Duodenal mucosa (tissue), 2 donors: ENCODE measurements around the gene GSDMA.
"Not testable (repeated sequence)": the region's sequence is repeated elsewhere in the genome, so short reads cannot be mapped to it uniquely, and the experiment has no call there.

ENCODE experiments used
- H3K27ac ChIP-seq: one replicate; pipeline ENCODE4 v1.7.0; 2013; ENCODE audit warnings: low read depth, low read length
- H3K27me3 ChIP-seq, 2 donors: one replicate each; pipeline ENCODE4 v1.7.0; 2013; ENCODE audit warnings: low read length in 2 of 2, control low read depth in 1 of 2; ENCODE audit not compliant: insufficient read depth in 2 of 2, control insufficient read depth in 1 of 2
- H3K36me3 ChIP-seq, 2 donors: one replicate each; pipeline ENCODE4 v1.7.0; 2013; ENCODE audit warnings: low read length in 2 of 2, control low read depth in 1 of 2; ENCODE audit not compliant: insufficient read depth in 2 of 2, control insufficient read depth in 1 of 2
- H3K4me1 ChIP-seq, 2 donors: one replicate each; pipeline ENCODE4 v1.7.0; 2013; ENCODE audit warnings: low read length in 2 of 2, control low read depth in 1 of 2; ENCODE audit not compliant: insufficient read depth in 2 of 2, control insufficient read depth in 1 of 2
- H3K4me3 ChIP-seq, 2 donors: one replicate each; pipeline ENCODE4 v1.7.0; 2013; ENCODE audit warnings: low read length in 2 of 2, low read depth in 1 of 2
- H3K9ac ChIP-seq, 2 donors: one replicate each; pipeline ENCODE4 v1.7.0; 2013; ENCODE audit warnings: low read length in 2 of 2, low read depth in 1 of 2
- H3K9me3 ChIP-seq, 2 donors: one replicate each; pipeline ENCODE4 v1.7.0; 2013; ENCODE audit warnings: low read length in 2 of 2, control low read depth in 1 of 2; ENCODE audit not compliant: control insufficient read depth in 1 of 2

Gene GSDMA

DNA sequence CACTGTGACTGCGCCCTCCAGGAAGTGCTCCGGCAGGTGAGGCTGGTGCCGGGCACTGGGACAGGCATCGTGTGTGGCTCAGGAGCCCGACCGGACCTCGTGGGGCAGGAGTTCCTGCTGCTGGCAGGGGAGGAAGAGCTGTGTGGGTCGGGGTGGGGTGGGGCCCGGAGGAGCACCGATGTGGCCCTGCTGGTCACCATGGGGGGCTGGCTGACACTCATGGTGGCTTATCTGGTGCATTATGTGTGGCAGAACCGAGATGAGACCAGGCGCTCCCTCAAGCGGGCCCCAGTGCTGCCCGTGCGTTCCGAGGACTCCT lies 18.5 kb upstream of the GSDMA start:
- H3K27ac ChIP-seq, result no peak overlapping the region
- peaks cover 0 to 4% of the 10 kb centered on the region in 2 donors for H3K27me3 ChIP-seq
- H3K9me3 ChIP-seq, result no peaks in the 10 kb centered on the region
- no peak overlapping the region for H3K9ac ChIP-seq
- peaks cover 0 to 5% of the 10 kb centered on the region in 2 donors for H3K4me1 ChIP-seq
- no peaks in the 10 kb centered on the region for H3K36me3 ChIP-seq
- H3K4me3 ChIP-seq, result no peak overlapping the region

DNA sequence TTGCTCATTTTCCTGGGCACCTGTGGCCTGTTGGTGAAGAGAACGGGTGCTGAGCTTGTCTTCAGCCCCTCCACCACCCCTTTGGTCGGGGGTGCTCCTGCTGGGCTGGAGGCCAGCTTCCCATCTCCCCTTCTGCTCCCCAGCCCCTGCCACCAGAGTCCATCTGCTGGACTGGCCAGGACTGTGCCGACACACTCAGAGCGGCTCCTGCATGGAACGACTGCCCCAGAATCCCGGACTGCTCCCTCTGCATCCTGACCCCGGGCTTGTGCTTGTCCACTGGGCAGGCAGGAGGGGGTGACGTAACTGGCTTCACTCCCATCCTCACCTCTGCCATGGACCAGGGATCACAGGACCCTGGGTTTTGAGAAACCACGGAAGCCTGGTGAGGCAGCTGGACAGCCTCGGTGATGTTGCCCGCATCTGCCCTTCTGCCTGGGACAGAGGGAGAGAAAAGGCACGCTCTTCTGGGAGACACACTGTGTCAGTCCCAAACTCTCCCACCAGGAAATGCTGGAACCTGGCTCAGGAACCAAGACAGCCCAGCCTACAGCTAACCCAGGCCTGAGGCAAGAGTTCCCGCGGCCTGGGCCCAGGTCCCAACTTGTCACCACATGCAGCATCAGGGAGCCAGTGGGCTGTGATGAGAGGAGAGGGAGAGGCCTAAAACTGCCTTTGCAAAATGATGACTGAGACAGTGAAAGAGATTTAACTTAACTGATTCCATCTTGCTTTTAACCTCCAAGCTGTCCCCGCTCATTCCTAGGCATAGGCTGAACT lies 16.1 kb upstream of the GSDMA start:
- H3K27ac ChIP-seq, result no peak overlapping the region
- no peaks in the 10 kb centered on the region for H3K36me3 ChIP-seq
- H3K27me3 ChIP-seq, result peaks cover 0 to 4% of the 10 kb centered on the region in 2 donors
- H3K4me3 ChIP-seq, result no peak overlapping the region
- no peaks in the 10 kb centered on the region for H3K9me3 ChIP-seq
- H3K9ac ChIP-seq, result no peak overlapping the region
- H3K4me1 ChIP-seq, result no peaks in the 10 kb centered on the region

DNA sequence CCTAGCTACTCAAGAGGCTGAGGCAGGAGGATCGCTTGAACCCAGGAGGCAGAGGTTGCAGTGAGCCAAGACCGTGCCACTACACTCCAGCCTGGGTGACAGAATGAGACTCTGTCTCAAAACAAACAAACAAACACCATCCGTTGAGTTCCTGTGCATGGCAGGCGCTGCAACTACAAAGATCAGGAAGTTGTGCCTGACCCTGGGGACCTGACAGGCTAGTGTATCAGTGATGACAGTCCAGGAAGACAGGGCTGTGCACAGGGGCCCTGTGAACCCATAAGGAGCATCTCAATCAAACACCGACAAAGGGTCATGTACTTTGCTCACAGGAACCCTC lies 14.3 kb upstream of the GSDMA start:
- not testable (repeated sequence) for H3K27ac ChIP-seq, H3K4me3 ChIP-seq, H3K4me1 ChIP-seq, H3K27me3 ChIP-seq, H3K9ac ChIP-seq, H3K9me3 ChIP-seq, H3K36me3 ChIP-seq

DNA sequence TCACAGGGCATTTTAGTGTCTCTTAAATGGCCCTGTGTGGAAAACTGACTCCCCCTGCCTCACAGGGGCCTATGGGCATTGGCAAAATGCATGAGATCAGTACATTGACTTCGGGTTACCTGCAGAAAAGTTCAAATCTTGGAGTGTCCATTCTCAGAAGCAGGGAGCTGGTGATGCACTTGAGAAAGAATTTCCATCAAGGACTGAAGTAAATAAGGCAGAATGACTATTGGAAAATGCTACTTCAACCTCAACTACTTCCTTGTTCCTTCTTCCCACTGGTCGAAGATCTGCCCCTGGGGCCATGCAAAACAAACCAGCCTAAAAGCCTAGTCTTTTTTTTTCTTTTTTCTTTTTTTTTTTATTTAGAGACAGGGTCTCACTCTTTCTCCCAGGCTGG lies 13.8 kb upstream of the GSDMA start:
- Histone ChIP-seq H3K9me3 (no peaks in the 10 kb centered on the region), H3K4me1 (peaks cover 11 to 12% of the 10 kb centered on the region in 2 donors), H3K4me3 (no peak overlapping the region), H3K9ac (no peak overlapping the region), H3K27me3 (peaks cover 0 to under 1% of the 10 kb centered on the region in 2 donors), H3K36me3 (no peaks in the 10 kb centered on the region), H3K27ac (no peak overlapping the region)

DNA sequence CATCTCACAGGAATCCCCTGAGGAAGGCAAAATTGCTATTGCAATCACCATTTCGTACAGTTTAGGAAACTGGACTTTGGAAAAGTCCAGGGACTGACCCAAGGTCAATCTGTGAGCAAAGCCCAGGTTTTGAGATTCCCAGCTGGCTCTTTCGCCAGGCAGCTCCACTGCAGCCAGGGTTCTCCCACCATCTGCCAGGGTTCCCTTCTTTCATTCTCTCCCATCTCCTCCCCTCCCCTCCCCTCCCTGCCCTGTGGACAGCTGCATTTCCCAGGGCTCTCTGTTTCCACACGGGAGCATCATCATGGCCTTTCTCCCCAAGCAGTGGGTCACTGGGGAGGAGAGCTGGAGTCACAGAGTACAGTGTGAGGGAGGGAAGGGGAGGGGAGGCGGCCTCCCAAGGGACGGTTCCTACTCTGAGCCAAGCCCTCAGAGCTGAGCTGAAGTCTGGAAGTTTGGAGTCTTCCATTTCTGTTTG lies 11.9 kb upstream of the GSDMA start:
- H3K9ac ChIP-seq, result no peak overlapping the region
- no peaks in the 10 kb centered on the region for H3K9me3 ChIP-seq
- H3K4me1 ChIP-seq, result peaks cover 11 to 12% of the 10 kb centered on the region in 2 donors
- no peaks in the 10 kb centered on the region for H3K36me3 ChIP-seq
- H3K27ac ChIP-seq, result no peak overlapping the region
- no peaks in the 10 kb centered on the region for H3K27me3 ChIP-seq
- no peak overlapping the region for H3K4me3 ChIP-seq

DNA sequence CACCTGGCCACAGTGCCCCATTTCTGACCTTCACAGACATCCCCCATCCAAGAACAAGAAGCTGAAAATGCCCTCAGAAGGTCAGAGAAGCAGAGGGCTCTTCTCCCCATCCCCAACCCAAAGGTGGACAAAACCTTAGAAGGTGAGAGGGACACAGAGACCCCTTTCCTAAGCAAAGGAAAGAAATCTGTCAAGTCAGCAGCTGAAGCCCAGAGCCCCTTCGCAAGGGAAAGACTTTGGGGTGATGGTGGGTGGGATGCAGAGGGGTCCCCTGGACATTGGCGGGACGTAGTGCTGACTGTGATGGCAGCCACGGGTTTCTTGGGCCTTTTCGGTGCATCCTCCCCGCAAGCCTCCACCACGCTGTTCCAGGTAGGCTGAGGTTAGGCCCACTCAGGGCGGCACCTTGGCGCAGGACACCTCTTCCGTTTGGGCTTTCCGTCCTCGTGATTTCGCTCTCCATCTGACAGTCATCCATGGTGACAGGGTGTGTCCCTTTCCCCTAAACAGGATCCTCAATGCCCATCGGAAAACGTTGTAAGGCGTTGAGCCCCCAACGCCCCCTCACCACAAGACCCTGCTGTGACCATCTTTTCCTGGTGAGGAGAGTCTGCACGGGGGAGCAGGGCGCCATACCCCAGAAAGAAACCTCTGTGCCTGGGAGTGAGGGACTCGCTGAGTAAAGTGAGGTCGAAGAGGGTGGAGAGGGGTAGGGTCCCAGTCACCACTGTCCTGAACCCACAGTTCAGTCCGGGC lies 10.7 kb upstream of the GSDMA start:
- peaks cover 11 to 12% of the 10 kb centered on the region in 2 donors for H3K4me1 ChIP-seq
- no peaks in the 10 kb centered on the region for H3K36me3 ChIP-seq
- peak overlapping the region; percentile 41 to 78 for H3K9ac ChIP-seq
- no peaks in the 10 kb centered on the region for H3K27me3 ChIP-seq
- no peak overlapping the region for H3K27ac ChIP-seq
- H3K9me3 ChIP-seq, result no peaks in the 10 kb centered on the region
- H3K4me3 ChIP-seq, result peak overlapping the region; percentile 51 to 73

DNA sequence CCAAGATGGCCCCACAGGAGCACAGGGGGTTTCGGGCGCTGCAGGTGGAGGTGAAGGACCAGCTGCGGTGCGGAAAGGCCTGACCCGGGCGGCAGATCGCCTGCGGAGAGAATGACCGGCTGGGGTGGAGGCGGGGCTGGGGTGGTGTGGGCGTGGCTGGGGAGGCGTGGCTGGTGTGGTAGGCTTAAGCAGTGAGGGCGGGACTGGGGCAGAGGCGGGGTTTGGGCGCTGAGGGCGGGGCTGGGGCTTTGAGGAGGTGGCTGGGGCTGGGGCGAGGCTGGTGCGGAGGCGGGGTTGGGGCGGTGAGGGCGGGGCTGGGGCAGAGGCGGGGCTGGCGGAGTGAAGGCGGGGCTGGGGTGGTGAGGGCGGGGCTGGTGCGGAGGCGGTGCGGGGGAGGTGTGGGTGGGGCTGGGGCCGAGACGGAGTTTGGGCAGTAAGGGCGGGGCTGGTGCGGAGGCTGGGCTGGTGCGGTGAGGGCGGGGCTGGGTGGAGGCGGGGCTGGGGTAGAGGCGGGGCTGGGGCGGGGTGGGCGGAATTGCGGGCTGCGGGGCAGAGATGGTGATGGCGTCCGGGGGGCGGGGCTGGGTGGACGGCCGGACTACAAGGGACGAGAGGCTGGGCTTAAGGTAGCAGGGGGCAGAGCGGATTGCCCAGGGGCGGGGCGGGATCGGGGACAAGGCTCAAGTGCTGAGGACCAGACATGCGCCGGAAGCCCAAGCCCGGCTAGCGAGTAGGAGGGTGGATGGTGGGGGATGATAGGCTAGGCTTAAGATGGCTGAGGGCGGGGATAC lies 9.9 kb upstream of the GSDMA start:
- Histone ChIP-seq H3K4me3 (peak overlapping the region; percentile 67 to 73), H3K27me3 (no peaks in the 10 kb centered on the region), H3K9me3 (no peaks in the 10 kb centered on the region), H3K36me3 (no peaks in the 10 kb centered on the region), H3K4me1 (peaks cover 11 to 12% of the 10 kb centered on the region in 2 donors), H3K9ac (peak overlapping the region; percentile 41 to 78), H3K27ac (peak overlapping the region; percentile 50)

DNA sequence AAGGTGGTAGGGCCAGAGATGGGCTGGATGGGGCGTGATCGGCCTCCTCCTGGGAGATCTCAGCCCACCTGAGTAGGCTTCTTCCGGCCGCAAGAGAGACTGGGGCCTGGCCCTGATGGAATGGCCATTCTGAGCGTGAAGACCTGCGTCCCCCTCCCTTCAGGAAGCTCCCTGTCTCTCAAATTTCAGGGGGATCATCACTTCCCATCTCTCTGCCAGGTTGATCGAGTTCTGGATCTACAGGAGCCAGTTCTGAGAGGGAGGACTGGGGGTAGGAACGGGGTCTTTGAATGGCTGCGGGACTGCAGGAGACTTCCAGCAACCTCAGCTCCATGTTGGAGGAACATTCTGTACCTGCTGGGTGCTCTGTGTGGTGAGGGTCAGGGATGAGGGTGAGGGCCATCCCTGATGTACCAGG lies 9.3 kb upstream of the GSDMA start:
- Histone ChIP-seq H3K36me3 (no peaks in the 10 kb centered on the region), H3K27ac (peak overlapping the region; percentile 50), H3K4me3 (peak overlapping the region; percentile 67 to 71), H3K4me1 (peaks cover 11 to 12% of the 10 kb centered on the region in 2 donors), H3K9me3 (no peaks in the 10 kb centered on the region), H3K9ac (peak overlapping the region in 1 of 2 donors; percentile 77), H3K27me3 (no peaks in the 10 kb centered on the region)

DNA sequence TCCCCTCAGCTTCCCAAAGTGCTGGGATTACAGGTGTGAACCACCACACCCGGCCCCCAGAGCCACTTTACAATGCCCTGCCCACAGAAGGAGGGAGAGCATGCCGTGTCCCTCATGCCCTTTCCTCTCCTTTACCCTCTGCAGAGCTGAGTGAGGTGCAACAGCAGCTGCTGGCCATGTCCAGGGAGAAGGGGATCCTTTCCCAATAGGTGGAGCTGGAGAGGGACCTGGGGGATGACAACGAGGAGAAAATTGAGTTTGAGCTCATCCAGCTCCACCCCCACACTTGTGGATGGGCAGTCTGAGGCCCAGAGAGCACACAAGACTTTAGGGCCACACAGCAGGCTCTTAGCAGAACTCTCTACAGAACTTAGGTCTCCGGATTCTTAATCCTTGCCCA lies 7.9 kb upstream of the GSDMA start:
- H3K9me3 ChIP-seq, result no peaks in the 10 kb centered on the region
- H3K36me3 ChIP-seq, result no peaks in the 10 kb centered on the region
- no peak overlapping the region for H3K4me3 ChIP-seq
- H3K4me1 ChIP-seq, result peaks cover 11 to 15% of the 10 kb centered on the region in 2 donors
- H3K27me3 ChIP-seq, result no peaks in the 10 kb centered on the region
- no peak overlapping the region for H3K27ac ChIP-seq
- H3K9ac ChIP-seq, result no peak overlapping the region

DNA sequence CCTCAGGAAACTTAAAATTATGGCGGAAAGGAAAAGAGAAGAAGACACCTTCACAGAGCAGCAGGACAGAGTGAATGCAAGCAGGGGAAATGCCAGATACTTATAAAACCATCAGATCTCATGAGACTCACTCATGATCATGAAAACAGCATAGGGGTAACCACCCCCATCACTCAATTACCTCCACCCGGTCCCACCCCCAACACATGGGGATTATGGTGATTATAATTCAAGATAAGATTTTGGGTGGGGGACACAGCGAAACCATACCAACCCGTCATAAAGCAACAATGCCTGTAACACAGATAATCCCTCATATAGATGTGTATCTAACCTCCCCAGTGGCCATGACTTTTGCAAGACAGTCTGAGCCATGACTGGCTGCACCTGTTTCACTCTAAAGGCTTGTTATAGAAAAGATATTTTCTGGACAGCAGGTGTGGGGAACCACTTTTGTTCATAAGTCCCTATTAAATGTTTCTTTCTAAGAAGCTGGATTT lies 7.0 kb upstream of the GSDMA start:
- no peak overlapping the region for H3K27ac ChIP-seq
- peaks cover 15 to 17% of the 10 kb centered on the region in 2 donors for H3K4me1 ChIP-seq
- no peak overlapping the region for H3K4me3 ChIP-seq
- no peak overlapping the region for H3K9ac ChIP-seq
- H3K9me3 ChIP-seq, result no peaks in the 10 kb centered on the region
- H3K27me3 ChIP-seq, result no peaks in the 10 kb centered on the region
- no peaks in the 10 kb centered on the region for H3K36me3 ChIP-seq
